Colonic mucosa (tissue), 4 donors: ENCODE data around the gene TUBB4B. TPM values are rescaled to one million over a fixed set of nuclear protein-coding genes. Genes with fewer than 3 reads are reported as not detected.

Experiments
- DNase-seq: peaks from one replicate; pipeline ENCODE4 v3.0.0-alpha.2; 2020
- H3K27ac ChIP-seq: fragments of 200-600 bp; one replicate; pipeline ENCODE4 v1.8.0; 2021
- H3K27me3 ChIP-seq: fragments of 200-600 bp; one replicate; pipeline ENCODE4 v1.8.0; 2021
- H3K36me3 ChIP-seq: fragments of 200-600 bp; one replicate; pipeline ENCODE4 v1.8.0; 2021
- H3K4me1 ChIP-seq: fragments of 200-600 bp; one replicate; pipeline ENCODE4 v1.8.0; 2021; ENCODE audit warnings: mild to moderate bottlenecking
- H3K4me3 ChIP-seq: fragments of 200-600 bp; one replicate; pipeline ENCODE4 v1.8.0; 2021
- H3K9ac ChIP-seq, 2 donors: one replicate each; pipeline ENCODE4 v1.7.0; 2013; ENCODE audit warnings: control low read depth in 2 of 2, low read depth in 2 of 2, low read length in 2 of 2
- H3K9me3 ChIP-seq: fragments of 200-600 bp; one replicate; pipeline ENCODE4 v1.8.0; 2021
- intact Hi-C: fragments of 100-400 bp; cut with DNase I; formaldehyde crosslinking; loops from one replicate; pipeline ENCODE4 v1.14.1; 2022
- total RNA-seq, 2 donors: library from RNA; stranded (reverse); fragmentation: NEBNext Ultra II Directional in 1 of 2; extraction: Animal tissue kit (Norgen Biotek cat#: 25700) in 1 of 2; gene quantifications; one replicate each; pipeline ENCODE4 v1.2.1, GENCODE V29; 2021
- TF ChIP-seq, protein P1 (sequence below): fragments of 200-600 bp; IDR thresholded peaks from one replicate; pipeline ENCODE4 v1.8.0; 2022; ENCODE audit warnings: antibody characterized with exemption, mild to moderate bottlenecking
- donor health status: healthy.
- donor health status: DM: no; HTN: no; CAD: no.
- donor health status: DM: no; HTN: no; CAD: no.

Gene TUBB4B
- total RNA-seq, 2 donors from 2014 or later, result 303 to 779 TPM

DNA sequence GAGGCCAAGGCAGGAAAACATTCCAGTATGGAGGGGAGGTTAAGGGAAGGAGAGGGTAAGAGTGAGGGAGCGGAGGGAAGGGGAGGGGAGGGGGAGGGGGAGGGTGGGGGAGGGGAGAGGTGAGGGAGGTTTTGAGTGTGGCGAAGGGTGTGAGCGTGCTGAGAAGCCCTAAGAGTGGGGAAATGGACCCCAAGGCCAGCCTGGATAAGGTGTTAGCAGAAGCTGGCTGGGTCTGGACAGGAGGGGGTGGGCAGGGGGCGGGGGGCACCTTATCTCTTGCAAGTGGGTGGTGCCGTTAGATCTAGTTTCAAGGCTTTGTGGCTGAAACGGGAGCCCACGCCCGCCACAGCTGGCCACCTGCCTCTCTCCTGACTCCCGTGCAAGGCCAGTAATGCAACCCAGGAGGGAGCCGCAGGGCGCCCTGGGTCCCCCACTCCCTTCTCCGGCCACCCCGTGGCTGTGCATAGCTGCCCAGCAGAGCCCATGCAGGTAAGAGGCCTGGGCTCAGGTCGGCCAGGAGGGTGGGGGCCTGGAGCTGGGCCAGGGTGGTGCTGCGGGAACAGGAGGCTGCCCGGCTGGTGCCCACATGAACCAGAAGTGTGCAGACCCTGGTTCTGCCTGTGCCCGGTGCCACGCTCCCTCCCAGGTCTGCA lies 13.1 kb upstream of the TUBB4B start:
- Histone ChIP-seq H3K27ac (no peak overlapping the region), H3K36me3 (no peaks in the 10 kb centered on the region), H3K4me1 (peaks cover 24% of the 10 kb centered on the region), H3K27me3 (peaks cover 27% of the 10 kb centered on the region), H3K9me3 (no peaks in the 10 kb centered on the region), H3K9ac (no peak overlapping the region), H3K4me3 (no peak overlapping the region)
- no peak for DNase-seq
- TF ChIP-seq, protein P1, sequence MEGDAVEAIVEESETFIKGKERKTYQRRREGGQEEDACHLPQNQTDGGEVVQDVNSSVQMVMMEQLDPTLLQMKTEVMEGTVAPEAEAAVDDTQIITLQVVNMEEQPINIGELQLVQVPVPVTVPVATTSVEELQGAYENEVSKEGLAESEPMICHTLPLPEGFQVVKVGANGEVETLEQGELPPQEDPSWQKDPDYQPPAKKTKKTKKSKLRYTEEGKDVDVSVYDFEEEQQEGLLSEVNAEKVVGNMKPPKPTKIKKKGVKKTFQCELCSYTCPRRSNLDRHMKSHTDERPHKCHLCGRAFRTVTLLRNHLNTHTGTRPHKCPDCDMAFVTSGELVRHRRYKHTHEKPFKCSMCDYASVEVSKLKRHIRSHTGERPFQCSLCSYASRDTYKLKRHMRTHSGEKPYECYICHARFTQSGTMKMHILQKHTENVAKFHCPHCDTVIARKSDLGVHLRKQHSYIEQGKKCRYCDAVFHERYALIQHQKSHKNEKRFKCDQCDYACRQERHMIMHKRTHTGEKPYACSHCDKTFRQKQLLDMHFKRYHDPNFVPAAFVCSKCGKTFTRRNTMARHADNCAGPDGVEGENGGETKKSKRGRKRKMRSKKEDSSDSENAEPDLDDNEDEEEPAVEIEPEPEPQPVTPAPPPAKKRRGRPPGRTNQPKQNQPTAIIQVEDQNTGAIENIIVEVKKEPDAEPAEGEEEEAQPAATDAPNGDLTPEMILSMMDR, result no peak
- intact Hi-C loops, result loop anchor here (2.0 to 5.0 kb wide), 2 partner anchors 41 to 107 kb away; partner anchors contain the start of genes ANAPC2 and SSNA1

DNA sequence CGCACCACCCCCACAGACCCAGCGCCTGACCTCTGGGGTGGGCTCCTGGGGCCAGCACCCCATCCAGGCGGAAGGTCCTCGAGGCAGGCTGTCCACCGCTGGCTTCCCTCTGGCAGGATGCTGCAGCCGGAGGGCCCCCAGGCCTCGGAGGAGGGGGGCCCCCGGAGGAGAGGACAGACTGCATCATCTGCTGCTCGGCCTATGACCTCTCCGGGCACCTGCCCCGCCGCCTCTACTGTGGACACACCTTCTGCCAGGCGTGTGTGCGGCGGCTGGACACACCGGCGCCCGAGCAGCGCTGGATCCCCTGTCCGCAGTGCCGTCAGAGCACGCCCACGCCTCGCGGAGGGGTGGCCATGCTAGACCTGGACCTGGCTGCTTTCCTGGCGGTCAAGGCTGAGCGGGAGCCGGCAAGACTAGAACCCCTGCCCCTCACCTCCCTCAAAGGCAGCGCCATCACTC lies 12.6 kb upstream of the TUBB4B start:
- Histone ChIP-seq H3K27ac (no peak overlapping the region), H3K4me1 (peaks cover 23% of the 10 kb centered on the region), H3K9ac (no peak overlapping the region), H3K36me3 (no peaks in the 10 kb centered on the region), H3K9me3 (no peaks in the 10 kb centered on the region), H3K27me3 (peaks cover 32% of the 10 kb centered on the region), H3K4me3 (no peak overlapping the region)
- no peak for DNase-seq
- TF ChIP-seq, protein P1, result no peak
- intact Hi-C loops, result loop anchor here (5.0 kb wide), 1 partner anchor 41 kb away; the partner anchor contains the start of genes ANAPC2 and SSNA1

DNA sequence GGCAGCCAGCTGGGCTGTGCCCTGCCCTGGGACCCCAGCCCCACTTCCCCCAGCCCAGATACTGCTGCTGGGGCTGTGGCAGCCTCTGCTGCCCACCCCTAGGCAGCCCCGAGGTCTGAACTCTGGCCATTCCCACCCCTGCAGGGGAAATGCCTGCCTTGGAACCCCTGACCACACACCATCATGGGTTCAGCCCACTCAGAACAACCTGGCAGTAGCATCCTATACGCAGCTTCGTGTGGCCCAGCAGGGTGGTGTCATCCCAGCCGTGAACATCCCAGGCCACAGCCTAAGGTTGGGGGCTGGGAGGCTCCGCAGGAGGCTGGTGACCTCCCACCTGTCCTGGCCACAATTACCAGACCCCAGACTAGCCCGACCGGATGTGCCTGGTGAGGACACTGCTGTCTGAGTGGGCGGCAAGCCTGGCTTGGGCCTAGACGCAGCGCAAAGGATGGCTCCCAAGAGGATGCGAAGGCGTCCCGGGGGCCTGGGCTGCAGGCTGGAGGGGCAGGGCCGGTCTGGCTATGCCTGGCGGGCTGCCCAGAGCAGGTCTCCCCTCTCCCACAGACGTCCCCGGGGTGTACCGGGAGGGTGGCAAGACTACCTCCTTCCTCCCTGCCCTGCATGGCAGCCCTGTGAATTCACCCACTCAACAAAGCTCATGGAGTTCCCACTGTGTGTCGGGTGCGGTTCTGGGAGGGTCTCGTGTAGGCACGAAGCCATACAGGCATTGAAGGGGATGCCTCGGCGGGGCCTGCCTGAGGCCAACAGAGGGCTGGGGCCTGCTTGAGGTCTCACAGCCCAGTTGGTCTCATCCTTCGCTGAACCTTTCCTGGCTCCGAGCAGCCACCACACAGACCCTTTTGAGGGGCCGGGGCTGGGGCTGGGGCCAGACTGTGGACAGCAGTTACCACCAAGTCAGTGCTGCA lies 11.9 kb upstream of the TUBB4B start:
- H3K4me3 ChIP-seq, result no peak overlapping the region
- no peaks in the 10 kb centered on the region for H3K36me3 ChIP-seq
- peaks cover 36% of the 10 kb centered on the region for H3K27me3 ChIP-seq
- DNase-seq, result no peak
- no peaks in the 10 kb centered on the region for H3K9me3 ChIP-seq
- H3K4me1 ChIP-seq, result peaks cover 23% of the 10 kb centered on the region
- intact Hi-C loops, result loop anchor here (5.0 kb wide), 1 partner anchor 42 kb away; the partner anchor contains the start of genes ANAPC2 and SSNA1
- TF ChIP-seq, protein P1, result no peak
- H3K27ac ChIP-seq, result no peak overlapping the region
- no peak overlapping the region for H3K9ac ChIP-seq

DNA sequence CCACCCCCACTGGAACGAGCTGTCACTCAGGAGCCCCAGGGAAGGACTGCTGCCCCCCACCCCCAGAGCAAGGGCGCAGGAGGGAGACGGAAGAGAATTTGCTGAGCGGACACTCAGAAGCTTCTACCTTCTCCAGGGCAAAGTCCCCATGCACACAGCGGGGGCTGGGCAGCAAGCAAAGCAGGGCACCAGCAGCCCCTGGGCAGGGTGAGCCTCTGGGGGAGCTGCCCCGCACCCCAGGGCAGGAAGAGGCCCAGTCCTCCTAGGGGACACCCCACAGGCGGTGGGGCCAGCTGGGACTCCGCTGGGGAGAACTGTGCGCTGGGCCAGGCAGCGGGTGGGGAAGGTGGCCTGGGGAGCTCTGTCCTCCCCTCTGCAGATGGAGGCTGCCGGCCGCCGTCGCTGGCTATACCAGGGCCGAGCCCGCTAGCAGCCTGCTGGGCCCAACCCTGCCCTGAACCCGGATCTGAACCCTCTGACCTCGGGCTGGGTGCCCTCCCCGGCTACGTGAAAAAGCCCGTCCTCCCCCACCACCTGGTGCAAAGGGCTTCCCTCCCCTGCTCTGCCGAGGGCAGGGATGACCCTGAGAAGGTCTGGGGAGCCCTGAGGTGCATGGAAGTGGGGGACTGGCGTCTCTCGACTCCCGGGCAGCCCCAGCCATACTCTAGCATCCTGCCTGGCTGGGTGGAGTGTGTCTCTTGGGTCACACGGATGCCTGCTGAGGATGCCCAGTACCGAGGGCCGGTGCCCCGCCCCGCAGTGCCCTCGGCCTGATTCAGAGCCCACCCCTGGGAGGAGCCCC lies 11.0 kb upstream of the TUBB4B start:
- no peak overlapping the region for H3K4me3 ChIP-seq
- H3K9me3 ChIP-seq, result no peaks in the 10 kb centered on the region
- TF ChIP-seq, protein P1, result no peak
- peaks cover 18% of the 10 kb centered on the region for H3K4me1 ChIP-seq
- H3K27ac ChIP-seq, result no peak overlapping the region
- no peaks in the 10 kb centered on the region for H3K36me3 ChIP-seq
- peak; percentile 39 for DNase-seq
- H3K27me3 ChIP-seq, result peaks cover 44% of the 10 kb centered on the region
- H3K9ac ChIP-seq, result no peak overlapping the region
- intact Hi-C loops, result loop anchor here (5.0 kb wide), 1 partner anchor 43 kb away; the partner anchor contains the start of genes ANAPC2 and SSNA1
